NCI-H1048 (cell line): ENCODE measurements around the gene RAD23A.
"Not testable (repeated sequence)": the region's sequence is repeated elsewhere in the genome, so short reads cannot be mapped to it uniquely, and the experiment has no call there.

Experiments used
- DNase-seq: peaks from one replicate; lab custom pipeline; 2025; lab: John Stamatoyannopoulos, UW

RAD23A gene

DNA sequence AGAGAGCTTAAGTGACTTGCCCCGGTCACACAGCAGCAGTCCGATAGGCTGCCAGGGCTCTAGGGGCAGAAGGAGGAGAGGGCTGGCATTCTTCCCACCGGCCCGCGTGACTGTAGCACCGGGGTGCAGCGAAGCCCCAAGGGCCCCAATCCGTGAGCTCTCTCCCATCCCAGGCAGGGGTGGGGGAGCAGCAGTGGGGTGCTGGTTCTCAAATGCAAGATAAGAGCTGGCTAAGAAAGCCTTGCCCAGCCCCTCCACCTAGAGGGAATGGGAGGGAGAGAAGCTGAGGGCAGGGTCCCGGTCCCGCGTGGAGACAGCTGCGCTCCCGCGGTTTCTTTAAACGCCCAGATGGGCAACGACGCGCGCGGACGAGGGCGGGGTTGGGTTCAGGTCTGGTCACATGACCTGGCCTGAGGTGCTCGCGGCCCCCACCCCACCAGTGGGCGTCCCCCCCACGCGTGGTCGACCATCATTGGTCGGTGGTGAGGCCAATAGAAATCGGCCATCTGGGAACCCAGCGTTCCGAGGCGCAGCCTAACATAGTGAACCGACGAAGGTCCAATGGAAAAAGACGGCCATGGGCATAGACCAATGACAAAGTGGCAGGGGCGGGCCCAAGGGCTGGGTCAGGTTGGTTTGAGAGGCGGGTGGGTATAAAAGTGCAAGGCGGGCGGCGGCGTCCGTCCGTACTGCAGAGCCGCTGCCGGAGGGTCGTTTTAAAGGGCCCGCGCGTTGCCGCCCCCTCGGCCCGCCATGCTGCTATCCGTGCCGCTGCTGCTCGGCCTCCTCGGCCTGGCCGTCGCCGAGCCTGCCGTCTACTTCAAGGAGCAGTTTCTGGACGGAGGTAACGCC is 7.5 kb upstream of the RAD23A start, which contains the start of gene CALR:
Gene CALR (plus strand): TSS at position 683 of the 852 bp plus-strand sequence. CDS start 71 bp downstream, at position 754.
- DNase-seq = peak; percentile 96

DNA sequence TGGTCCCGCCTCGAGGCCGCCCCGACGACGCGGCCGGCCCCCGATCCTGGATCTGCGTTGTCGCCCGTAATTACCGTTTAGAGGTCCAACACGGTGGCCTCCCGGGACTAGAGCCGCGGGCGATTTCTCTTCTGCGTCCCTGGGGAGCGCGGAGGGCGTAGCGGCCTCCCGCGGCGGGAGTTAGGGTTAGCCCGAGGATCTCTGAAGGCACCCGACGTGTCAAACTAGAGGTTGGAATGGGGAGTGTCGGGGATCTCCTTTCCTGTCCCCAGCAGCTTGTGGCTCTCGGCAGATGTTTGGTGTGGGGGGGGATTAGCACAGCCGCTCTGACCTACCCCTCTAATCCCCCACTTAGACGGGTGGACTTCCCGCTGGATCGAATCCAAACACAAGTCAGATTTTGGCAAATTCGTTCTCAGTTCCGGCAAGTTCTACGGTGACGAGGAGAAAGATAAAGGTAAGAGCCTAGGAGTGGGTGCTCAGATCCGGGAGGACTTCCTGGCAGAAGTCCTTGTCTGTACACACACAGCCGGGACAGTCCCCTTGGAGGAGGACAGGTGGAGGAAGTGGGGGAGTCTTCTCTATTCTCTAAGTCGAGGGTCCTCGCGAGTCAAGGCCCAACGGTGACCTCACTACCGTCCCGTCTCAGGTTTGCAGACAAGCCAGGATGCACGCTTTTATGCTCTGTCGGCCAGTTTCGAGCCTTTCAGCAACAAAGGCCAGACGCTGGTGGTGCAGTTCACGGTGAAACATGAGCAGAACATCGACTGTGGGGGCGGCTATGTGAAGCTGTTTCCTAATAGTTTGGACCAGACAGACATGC is 6.7 kb upstream of the RAD23A start:
- DNase-seq = no peak

DNA sequence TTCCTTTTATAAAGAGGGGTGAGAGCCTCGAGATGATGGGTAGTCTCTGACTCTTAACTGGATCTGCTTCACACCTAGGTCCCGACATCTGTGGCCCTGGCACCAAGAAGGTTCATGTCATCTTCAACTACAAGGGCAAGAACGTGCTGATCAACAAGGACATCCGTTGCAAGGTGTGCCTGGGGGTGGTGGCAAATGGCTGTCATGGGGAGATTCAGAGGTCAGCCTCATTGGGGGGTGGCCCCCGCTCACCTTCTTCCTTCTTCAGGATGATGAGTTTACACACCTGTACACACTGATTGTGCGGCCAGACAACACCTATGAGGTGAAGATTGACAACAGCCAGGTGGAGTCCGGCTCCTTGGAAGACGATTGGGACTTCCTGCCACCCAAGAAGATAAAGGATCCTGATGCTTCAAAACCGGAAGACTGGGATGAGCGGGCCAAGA is 5.7 kb upstream of the RAD23A start:
- DNase-seq = no peak

DNA sequence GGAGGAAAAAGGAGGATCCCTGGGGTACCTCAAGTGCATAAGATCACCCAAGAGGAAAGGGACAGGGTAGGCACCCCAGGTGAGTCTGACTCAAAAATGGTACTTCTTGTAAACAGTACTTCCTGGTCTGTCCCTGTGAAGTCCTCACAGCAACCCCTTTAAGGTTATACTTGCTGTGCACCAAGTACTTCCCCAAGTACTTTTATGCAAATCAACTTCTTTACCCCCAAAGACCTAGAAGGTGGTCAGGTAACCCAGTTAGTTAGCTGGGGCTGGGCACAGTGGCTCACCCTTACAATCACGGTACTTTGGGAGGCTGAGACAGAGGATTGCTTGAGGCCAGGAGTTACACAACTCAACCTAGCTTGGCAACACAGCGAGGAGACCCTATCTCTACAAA is 4.8 kb upstream of the RAD23A start:
- DNase-seq = no peak

DNA sequence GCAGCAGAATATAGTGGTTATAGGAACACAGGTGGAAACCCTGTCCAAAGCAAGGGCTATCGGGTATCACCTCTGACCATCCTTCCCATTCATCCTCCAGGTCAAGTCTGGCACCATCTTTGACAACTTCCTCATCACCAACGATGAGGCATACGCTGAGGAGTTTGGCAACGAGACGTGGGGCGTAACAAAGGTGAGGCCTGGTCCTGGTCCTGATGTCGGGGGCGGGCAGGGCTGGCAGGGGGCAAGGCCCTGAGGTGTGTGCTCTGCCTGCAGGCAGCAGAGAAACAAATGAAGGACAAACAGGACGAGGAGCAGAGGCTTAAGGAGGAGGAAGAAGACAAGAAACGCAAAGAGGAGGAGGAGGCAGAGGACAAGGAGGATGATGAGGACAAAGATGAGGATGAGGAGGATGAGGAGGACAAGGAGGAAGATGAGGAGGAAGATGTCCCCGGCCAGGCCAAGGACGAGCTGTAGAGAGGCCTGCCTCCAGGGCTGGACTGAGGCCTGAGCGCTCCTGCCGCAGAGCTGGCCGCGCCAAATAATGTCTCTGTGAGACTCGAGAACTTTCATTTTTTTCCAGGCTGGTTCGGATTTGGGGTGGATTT is 2.1 kb upstream of the RAD23A start:
- no peak for DNase-seq

DNA sequence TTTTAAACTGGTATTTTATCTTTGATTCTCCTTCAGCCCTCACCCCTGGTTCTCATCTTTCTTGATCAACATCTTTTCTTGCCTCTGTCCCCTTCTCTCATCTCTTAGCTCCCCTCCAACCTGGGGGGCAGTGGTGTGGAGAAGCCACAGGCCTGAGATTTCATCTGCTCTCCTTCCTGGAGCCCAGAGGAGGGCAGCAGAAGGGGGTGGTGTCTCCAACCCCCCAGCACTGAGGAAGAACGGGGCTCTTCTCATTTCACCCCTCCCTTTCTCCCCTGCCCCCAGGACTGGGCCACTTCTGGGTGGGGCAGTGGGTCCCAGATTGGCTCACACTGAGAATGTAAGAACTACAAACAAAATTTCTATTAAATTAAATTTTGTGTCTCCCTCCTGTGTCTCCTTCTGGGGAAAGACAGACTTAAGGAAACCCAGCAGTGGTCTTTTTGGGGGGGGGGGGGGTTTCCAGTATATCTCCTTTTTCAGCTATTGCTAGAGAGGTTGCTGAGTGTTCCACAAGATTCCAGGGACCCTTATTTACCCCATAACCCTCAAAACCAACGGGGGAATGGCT is 1.5 kb upstream of the RAD23A start:
- DNase-seq = no peak

DNA sequence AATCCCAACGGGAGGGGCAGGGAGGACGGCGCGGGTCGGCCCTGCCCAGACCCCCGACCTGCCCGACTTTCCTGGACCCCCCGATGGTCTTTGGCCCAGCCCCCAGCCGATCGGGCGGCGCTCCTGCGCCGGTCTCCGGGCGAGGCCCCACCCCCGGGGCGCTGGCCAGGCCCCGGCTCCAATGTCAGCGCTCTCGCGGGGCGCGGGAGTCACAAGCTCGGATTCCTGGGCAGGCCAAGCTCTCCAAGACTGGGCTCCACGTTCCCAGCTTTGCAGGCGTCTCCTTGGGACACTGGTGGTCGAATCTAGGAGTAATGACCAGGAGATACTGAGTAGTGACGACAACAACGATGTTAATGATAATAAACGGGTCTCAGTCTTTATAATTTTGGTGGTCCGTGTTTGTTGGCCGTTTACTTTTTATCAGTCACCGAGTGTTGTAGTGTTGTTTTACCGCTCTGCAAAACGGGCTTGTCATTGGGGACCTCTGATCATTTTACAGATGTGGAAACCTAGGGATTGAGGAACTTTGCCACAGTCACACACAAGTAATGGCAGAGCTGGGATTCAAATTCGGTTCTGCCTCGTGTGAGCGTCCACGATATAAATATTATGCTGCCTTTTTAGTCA is 545 bp downstream of the RAD23A start:
- no peak for DNase-seq

DNA sequence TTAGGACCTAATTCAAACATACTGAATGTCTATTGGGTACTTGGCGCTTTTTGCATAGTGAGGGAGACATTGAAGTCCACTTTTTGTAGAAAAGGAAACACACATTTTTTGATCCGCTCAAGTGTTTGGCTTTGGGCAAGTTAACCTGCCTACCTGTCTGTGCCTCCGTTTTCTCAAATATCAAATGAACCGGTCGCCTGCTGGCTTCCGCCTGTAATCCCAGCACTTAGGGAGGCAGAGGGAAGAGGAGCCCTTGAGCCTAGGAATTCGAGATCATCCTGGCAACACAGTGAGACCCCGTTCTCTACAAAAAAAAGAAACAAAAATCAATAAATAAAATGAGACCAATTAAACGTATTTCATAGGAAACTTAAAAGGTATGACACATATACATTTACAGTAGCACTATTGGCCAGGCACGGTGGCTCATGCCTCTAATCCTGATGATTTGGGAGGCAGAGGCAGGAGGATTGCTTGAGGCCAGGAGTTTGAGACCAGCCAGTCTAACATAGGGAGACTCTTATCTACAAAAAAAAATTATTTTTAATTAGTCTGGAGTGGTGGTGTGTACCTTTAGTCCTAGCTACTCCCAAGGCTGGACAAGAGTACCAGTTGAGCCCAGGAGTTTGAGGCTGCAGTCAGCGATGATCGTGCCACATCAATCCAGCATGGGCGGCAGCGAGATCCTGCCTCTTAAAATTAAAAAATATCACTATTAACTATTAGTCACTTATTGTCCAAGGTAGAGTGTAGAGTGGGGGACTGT is 1.3 kb downstream of the RAD23A start:
- DNase-seq = no peak

DNA sequence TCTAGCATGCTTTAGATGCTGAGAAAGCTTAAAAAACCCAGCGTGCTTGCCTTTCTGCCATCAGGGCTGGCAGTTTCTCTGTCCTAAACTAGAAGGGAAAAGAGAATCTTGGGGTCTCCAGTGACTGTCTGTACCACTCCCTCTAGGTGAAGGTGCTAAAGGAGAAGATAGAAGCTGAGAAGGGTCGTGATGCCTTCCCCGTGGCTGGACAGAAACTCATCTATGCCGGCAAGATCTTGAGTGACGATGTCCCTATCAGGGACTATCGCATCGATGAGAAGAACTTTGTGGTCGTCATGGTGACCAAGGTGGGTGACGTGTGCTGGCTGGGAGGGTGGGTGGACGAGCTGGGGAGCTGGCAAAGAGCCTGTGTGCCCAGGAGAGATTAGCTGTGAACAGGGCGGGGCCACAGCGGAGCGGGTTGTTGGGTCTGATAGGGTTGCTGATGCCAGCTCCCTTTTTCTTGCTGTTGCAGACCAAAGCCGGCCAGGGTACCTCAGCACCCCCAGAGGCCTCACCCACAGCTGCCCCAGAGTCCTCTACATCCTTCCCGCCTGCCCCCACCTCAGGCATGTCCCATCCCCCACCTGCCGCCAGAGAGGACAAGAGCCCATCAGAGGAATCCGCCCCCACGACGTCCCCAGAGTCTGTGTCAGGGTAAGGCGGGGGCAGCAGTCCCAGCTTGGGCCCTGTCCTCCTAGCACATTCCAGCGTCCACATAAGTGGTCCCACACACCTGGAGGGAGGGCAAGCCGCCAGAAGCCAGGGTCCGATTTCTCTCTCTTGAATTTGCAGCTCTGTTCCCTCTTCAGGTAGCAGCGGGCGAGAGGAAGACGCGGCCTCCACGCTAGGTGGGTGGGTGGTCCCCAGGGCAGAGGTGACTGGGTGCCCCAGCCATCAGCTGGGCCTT is 2.3 kb downstream of the RAD23A start:
- no peak for DNase-seq

DNA sequence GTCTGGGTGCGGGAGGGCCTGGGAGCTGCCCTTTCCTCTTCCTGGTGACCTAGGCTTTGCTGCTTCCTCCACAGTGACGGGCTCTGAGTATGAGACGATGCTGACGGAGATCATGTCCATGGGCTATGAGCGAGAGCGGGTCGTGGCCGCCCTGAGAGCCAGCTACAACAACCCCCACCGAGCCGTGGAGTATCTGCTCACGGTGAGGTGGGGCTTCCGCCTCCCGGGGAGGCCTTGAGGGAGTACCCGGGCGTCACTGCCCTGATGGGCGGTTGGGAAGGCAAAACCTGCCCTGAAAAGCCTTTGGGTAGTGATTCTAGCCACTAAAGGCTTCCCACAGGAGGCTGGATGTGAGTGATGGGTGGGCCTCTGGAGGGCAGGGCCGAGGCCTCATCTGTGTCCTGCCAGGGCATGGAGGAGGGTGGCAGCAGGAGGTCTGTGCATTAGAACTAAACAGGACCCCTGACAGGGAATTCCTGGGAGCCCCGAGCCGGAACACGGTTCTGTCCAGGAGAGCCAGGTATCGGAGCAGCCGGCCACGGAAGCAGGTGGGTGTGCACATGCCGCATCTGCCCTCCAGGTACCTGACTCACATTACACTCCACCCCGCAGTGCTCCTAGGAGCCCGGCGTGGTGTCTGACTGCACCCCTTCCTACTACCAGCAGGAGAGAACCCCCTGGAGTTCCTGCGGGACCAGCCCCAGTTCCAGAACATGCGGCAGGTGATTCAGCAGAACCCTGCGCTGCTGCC is 3.1 kb downstream of the RAD23A start:
- DNase-seq = no peak

DNA sequence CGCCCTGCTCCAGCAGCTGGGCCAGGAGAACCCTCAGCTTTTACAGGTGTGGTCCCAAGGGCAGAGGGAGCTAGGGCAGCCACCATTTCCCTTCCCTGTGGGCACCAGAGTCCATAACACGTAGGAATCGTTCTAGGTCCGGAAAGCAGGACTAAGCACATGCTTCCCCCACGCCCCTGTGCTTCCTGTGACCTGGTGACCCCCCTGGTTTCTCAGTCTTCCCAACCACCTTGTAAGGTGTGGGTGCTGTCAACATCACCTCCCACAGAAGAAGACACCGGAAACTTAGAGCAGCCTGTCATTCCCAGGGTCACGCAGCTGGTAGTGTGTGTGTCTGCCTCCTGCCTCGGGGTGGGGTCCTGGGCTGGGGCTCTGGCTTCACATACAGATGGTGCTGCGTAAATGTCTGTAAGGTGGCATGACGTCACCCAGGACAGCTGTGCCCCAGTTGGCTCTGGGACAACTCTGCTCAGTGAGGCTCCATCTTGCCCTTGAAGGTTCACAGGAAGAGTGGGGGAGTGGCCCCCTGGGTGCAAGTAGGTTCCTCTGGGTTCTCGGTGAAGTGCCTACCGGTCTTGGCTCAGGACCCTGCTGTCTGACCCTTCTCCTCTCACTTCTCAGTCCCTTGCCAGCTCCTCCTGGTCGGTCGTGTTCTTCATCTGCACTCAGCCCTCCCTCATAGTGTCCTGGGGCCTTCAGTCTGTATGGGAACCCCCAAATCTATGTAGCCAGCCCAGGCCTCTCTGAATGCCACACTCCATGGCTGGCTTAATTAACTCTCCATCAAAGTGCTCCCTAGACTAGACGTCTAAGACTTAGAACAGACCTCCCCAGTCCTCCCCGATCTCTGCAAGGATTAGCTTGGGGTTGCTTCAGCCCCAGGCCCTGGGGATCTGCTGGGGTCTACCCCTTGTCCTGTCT is 4.0 kb downstream of the RAD23A start:
- no peak for DNase-seq

DNA sequence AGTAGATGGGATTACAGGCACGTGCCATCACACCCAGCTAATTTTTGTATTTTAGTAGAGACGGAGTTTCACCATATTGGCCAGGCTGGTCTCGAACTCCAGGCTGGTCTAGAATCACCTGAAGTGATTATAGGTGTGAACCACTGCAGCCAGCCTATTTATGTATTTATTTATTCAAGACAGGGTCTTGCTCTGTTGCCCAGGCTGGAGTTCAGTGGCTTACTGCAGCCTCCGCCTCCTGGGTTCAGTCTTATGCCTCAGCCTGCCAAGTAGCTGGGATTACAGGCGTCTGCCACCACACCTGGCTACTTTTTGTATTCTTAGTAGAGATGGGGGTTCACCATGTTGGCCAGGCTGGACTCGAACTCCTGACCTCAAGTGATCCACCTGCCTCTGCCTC is 6.4 kb downstream of the RAD23A start:
- DNase-seq = not testable (repeated sequence)

DNA sequence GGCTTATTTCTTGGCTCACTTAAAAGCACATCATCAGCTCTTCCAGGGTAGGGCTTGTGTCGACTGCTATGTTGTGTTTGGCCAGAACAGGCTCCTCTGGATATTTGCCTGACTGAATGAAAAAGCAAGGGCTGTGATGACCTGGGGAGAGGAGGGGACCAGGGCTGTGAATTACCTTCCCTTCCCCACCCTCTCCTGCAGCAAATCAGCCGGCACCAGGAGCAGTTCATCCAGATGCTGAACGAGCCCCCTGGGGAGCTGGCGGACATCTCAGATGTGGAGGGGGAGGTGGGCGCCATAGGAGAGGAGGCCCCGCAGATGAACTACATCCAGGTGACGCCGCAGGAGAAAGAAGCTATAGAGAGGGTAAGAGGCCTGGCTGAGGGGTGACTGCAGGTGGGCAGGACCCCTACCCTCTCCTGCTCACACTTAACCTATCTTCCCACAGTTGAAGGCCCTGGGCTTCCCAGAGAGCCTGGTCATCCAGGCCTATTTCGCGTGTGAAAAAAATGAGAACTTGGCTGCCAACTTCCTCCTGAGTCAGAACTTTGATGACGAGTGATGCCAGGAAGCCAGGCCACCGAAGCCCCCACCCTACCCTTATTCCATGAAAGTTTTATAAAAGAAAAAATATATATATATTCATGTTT is 7.0 kb downstream of the RAD23A start:
- no peak for DNase-seq

DNA sequence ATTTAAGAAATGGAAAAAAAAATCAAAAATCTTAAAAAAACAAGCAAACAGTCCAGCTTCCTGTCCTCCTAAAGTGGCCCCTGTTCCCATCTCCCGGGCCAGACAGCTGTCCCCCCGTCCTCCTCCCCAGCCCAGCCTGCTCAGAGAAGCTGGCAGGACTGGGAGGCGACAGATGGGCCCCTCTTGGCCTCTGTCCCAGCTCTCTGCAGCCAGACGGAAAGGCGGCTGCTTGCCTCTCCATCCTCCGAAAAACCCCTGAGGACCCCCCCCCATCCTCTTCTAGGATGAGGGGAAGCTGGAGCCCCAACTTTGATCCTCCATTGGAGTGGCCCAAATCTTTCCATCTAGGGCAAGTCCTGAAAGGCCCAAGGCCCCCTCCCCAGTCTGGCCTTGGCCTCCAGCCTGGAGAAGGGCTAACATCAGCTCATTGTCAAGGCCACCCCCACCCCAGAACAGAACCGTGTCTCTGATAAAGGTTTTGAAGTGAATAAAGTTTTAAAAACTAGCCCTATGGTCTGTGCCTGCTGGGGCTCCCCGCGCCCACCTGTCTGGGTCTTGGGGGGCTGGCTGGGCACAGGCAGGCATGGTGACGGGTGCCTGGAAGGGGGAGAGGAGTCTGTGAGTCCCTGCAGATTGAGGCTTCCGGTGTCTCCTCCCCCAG is 7.6 kb downstream of the RAD23A start:
- no peak for DNase-seq

DNA sequence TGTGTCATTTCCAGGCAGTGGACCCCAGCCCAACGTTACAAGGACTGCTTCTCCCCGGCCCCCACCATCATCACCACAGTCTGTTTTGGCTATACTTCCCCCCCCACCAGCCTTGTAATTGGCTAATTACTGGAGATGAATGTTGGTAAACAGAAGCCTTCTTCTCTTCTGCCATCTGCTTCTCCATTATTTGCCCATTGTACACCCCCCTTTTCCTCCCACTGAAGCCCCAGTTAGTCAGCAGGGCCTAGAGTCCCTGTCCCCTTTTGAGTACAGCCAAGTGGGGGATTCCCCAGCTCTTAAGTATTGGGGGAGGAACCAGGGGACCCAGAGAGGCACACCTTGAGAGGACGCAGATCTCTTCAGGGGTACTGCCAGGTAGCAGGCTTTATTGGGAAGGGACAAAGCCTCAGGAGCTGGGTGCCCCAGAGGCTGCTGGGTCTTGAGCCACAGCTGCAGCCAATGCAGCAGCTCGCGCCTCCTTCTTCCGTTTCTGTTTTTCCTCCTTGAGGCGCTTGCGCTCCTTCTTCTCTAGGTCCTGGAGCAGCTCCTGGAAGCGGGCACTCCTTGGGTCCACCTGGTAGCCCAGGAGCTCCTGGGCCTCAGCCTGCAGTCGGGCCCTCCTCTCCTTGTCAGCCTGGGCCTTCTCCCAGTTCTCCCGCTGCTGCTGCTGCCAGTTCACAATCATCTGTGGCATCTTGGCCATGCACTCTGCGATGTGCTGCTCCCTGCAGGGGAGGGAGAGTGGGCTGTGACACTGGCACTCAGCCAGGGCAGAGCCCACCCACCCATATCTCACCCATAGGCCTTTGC is 8.3 kb downstream of the RAD23A start:
- DNase-seq = no peak

DNA sequence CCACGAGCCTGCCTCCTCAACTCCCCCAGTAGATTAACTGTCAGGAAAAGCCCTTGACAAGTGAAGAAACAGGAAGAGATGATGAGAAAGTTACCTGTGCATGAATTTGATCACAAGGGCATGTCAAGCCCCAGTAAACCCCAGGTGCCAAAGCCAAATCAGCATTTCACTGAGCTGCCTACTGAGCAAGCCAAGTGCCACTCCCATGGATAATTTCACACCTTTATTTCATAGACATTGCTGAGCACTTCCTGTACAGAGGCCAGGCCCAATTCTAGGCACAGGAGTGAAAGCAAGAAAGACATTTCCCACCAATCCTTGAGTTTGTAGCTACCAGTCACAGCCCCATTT is 8.9 kb downstream of the RAD23A start:
- no peak for DNase-seq
